GM19035 (cell line): ENCODE measurements around the gene IVNS1ABP.

ENCODE experiments used
- ATAC-seq: cut with Tn5 transposase; IDR thresholded peaks from one replicate; pipeline ENCODE4 v1.9.1; 2021; ENCODE audit not compliant: unreplicated experiment

IVNS1ABP gene

DNA sequence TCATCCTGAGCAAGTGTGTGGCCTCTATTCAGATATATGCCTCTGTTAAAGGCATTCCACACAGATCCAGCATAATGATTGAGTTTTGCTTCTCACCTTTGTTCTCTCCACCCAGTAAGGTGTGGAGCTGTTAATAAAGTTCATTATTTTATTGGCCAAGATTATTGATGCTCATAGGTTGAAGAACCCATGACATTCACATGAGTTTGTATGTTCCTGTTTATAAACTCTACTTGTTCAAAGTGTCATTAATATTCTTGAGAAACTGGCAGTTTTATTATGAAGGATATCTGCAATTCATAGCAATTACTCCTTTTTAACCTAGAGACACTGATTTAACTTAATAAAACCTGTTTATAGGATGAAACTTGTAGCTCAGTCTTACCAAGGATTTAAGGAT, 22.0 kb downstream of the IVNS1ABP start:
- ATAC-seq: no peak

DNA sequence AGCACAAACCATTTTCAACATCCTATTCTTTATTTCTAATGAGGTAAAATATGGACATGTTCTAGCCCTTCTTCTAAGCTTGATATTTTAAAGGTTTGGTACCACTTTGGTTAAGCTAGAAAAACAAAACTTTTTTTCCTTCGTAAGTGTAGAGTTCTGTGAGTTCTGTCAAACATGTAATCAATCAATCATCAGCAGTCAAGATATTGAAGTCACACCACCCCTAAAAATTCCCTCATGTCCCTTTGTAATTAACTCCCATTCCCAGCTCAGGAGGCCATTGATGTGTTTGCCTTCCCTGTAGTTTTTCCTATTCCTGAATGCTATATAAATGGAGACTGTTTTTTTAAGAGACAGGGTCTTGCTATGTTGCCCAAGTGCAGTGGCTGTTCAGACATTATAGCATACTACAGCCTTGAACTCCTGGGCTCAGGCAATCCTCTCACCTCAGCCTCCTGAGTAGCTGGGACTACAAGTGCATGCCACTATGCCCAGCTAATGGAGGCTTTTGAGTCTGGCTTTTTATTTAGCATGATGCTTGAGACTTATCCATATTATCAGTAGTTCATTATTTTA, 23.0 kb downstream of the IVNS1ABP start:
- ATAC-seq: no peak

DNA sequence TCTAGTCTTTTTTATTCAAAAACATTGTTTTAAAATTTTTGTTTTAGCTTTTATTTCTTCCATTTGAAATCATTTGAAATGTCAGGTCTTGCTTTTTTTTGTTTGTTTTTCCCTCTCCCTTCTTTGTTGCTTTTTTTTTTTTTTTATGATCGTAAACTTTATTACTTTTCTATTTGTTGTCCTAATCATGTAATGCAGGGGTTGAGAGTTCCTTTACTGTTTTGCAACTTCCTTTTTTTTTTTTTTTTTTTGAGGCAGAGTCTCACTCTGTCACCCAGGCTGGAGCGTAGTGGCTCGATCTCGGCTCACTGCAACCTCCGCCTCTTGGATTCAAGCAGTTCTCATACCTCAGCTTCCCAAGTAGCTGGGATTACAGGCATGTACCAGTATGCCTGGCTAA, 24.8 kb downstream of the IVNS1ABP start:
- no peak for ATAC-seq

DNA sequence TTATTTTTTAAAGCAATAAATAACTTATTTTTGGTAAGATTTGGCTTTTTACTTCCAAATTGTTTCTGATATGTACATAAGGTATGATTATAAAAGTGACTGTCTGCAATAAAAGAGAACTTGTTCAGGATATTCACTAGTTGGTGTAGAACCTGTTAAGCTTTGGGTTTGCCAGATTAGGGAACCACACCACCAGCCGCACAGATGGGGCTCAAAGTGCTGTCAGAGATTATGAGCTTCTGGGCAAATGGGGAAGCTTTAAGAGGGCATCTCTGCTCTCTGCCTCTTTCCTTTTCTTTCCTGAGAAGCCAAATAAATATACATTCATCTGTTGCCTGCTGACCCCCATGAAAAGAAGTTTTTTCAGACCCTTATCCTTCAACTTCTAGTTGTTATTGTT, 25.4 kb downstream of the IVNS1ABP start:
- no peak for ATAC-seq

DNA sequence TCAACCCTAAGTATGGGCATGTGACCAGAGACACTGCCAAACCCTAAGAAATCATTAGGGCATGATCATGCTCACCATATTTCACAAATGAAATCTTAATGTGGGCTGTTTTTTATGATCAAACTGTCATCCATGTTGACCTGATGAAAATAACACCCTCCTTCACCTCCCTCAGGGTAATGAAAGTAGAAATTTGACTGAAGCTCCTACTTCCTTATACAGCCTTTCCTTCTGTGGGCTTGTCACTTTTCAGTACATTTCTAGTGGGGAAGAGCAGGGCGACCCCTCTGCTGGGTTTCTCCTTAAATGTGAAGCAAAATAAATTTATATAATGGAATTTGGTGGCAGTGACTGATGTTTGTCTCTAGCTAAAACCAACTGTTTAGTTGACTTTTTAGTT, 25.9 kb downstream of the IVNS1ABP start:
- ATAC-seq: no peak

DNA sequence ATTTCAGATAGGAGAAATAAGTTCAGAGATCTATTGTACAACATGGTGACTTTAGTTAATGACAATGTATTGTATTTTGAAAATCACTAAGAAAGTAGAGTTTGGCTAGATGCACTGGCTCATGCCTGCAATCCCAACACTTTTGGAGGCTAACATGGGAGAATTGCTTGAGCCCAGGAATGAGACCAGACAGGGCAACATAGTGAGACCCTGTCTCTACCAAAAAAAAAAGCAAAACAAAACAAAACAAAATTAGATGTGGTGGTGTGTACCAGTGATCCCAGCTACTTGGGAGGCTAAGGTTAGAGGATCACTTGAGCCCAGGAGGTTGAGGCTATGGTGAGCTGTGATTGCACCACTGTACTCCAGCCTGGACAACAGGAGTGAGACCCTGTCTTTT, 27.2 kb downstream of the IVNS1ABP start:
- ATAC-seq: no peak

DNA sequence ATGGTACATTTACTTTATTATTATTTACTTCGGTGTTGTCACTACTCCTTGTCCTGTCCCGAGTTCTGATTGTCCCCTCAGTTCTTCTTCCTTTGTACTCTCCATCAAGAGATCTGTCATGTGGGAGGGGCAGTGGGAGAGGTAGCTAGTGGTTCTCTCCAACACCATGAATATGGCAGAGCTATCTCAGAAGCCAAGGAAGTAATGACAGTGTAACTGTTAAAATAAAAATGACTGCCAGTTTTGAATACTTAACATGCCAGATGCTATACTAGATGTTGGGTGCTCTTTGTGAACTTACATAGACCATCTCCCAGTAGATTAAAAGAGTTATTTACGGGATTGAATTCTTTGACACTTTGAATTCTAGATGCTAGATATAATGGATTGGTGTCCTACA, 28.6 kb downstream of the IVNS1ABP start:
- no peak for ATAC-seq

DNA sequence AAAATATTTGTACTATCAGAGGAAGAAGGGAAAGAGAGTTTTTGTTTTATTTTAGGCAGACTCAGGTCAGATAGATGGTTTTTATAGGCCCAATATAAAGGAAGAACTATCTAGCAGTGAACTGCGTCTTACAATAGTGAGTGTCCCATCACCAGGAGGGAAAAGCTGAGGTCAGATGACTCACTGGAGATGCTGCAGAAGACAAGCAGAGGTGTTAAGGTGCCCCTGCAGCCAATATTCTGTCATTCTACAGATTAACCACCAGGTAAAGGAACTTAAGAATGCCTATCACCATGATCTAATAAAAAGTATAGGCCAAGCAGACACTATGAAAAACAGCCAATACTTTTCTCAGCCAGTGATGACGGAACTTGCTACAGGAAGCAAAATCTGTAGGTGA, 29.6 kb downstream of the IVNS1ABP start:
- no peak for ATAC-seq

DNA sequence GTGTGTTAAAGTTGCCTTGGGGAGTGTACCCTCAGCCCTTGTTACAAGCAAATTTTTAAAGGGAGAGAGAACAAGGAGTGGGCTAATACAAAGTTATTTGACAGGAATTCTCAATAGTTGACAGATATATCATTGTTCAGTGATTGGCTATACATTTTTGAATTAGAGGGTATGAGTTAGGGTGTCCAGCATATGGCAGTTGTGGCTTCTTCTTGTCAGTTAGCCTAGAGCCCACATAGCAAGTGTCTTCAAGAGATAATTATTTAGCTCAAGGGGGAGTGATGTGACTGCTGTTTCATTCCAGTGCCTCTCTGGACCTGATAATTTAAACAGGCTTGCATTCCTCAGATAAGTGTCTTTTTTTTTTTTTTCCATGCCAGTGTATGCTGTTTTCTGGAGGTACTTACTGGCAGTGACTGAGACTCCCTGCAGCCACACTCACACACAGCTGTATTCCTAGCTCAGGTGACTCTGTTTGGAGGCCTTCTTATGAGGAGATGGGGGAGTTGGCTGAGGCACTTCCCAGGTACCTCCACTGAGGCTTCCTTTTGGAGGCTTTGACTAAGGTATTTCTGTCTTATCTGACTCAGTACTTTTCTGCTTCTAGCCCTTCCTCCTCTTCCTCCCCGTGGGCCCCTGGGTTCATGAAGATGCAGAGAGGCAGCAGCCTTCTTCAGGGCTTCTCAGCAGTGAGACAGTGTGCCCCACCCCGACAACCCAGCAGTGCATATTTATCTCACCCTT, 32.3 kb downstream of the IVNS1ABP start:
- no peak for ATAC-seq

DNA sequence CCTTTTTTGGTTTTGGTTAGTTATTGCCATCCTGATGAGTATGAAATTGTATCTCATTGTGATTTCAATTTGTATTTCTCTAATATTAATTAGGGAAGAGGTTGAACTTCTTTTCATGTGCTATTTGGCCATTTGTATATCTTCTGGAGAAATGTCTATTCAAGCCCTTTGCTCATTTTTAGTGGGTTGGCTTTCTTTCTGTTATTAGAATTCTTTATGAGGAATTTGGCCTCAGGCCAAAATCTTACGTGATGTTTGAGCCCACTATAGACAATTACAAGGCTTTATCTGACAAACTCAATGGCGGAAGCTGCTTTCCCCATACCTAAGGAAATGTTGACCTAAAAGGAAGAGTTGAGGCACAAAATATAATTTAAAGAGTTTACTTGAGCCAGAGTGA, 32.9 kb downstream of the IVNS1ABP start:
- ATAC-seq: no peak

DNA sequence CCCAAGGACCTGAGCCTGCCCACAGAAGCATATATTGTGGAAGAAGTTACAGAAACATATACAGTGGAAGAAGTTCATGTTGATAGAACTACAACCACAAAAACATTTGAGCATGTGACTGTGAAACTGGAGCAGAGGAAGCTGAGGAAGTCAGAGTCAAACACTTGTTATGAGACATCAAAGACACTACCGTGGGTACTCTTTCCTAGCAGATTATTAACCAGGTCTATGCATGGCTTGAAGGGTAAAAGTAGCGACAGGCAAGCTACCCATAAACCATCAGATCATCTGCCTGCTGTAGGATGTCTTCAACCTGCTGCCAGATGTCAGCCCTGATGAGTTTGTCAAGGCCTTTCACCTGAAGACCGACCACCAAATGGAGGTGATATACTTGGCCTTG, 35.8 kb downstream of the IVNS1ABP start:
- peak; percentile 73 for ATAC-seq

DNA sequence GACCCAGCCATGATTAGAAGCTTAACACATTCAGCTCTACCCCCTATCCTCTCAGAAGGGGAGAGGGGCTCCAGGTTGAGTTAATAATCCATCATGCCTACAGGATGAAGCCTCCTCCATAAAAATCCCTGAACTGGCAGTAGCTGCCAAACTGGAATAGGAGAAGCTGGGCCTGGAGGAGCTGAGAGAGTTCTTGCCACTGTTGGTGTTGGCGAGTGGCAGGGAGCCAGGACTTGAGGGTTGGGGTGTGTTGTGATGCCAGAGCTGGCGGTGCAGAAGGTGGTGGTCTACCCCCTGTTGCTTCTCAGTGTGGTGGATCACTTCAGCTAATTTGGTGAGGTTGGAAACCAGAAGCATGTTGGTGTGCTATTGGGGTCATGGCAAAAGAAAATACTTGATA, 36.5 kb downstream of the IVNS1ABP start:
- ATAC-seq: no peak

DNA sequence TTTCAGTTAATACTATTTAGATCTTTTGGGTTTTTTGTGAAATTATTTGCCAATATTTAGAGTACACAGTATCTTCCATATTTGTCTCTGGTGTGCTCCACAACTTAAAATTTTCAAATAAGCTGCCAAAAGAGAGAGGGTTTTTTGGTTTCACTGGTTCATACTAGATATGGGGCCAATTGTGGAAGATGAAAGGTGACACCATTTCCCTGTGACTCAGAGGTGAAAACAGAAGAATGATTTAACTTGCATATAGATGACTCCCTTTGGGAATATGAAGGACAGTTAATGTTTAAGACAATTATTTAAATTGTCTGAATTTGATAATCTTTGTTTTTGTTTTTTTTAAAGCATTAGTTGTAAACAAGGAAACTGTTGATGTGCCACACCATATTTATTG, 37.5 kb downstream of the IVNS1ABP start:
- ATAC-seq: no peak

DNA sequence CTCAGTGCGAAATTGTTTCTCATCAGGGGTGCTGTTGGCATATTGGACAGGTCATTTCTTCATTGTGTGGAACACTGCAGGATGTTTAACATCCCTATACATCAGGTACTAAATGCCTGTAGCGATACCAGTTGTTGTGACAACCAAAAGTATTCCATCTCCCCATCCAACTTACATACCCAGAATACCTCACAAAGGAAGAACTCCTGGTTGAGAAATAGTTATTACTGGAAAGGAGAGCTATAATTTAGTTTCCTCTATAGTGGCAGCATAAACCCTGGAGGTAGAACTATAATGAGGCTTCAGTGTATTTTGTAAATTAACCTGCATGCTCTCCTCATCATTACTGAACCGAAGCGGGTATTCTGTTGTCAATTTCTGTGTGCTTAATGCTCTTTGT, 45.1 kb downstream of the IVNS1ABP start:
- no peak for ATAC-seq

DNA sequence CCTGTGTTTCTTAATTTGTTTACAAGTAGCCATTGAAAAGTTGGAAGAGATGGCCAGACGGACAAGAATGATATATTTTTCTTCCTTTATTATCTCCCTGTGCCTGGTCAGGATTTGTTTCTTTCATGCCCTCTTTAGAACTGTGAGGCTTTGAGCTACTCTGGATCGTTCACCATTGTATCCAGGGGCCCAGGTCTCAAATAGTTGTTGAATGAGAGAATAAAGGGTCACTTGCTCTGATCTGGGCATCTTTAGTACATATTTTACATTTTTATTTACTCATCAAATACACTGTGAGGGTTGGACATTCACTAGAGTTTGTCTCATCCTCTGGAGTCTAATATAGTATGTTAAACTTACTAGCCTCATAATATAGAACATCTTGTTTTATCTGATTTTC, 48.7 kb downstream of the IVNS1ABP start:
- ATAC-seq: no peak

DNA sequence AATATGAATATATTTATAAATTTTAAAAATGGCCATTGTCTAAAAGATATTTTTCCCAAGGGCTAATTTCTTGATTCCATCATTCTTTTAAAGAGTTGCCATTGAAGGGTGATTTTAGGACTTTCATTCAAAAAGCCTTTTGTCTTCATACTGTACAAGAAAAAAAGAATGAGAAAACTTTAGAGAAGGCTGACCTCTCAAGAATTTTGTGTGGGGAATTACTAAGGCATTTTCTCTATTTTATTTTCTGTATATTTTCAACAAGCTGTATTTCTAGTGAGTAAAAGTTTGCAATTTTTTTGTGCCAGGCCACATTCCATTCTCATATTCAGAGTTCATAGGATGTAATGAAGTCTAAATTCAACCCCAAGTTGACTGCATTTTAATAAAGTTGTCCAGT, 49.3 kb downstream of the IVNS1ABP start:
- no peak for ATAC-seq

DNA sequence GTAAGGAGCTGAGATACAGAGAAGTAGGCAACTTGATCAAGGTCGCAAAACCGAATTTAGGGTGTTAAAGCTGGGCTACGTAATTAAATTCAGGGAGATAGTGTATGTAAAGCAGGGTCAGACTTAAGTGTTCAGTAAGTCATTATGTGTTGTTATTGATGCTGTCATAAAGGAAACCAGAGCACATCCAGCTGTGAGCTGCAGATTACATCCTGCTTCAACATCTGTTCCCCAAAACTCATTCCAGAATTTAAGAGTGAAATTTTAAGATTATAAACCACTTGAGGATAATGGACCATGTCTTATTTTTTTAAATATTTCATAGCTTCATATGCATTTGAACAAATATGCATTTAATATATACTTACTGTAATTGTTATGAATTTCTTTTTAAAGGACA, 49.7 kb downstream of the IVNS1ABP start:
- no peak for ATAC-seq

DNA sequence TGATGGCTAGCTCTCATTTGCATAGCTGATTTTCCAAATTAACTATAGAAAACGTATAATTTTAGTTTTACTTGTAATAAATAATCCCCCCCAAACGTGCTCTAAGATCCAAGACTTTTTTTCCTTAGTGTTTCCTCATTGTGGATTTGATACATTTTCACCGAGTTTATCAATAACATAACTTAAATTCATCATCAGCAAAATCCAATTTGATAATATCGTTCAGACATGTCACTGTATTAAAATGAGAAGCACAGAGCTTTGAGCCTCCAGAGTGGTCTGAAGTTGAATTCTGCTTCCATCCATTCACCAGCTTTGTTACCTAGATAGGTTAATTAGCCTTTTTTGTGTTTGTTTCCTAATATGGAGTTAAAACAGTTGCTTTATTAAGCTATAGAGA, 51.7 kb downstream of the IVNS1ABP start:
- no peak for ATAC-seq

DNA sequence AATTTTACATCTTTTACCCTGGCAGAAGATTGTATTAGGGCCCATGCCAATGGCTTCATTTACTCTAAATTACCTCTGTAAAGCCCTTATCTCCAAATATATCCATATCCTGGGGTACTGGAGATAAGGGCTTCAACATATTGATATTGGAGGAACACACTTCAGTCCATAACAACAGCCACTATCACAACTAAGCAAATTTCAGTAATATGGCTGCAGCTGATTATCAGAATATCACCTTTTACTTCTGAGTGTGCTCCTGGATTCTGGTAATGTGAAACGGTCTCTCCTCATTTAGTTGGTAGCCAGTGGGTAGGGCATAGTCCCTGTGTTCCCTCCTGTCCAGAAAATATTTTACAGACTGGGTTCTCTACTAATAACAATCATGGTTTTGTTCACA, 53.3 kb downstream of the IVNS1ABP start:
- ATAC-seq: no peak

DNA sequence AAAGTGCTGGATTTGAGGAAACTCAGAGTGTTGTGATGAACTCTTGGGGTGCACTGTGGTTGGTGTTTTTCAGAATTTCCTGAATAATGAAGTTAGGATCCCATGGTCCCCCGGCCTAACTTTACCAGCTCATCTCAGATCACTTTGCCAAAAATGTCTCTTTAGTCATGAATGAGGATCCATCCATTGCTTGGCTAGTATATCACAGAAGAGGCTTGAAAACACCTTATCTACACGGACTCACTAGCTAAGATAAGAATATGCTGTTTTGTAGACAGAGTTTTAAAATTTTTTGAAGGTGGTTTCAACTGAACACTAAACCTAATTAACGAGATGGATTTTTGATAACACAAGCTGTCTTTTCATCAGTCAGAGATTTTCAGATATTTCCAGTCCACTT, 53.8 kb downstream of the IVNS1ABP start:
- ATAC-seq: no peak

DNA sequence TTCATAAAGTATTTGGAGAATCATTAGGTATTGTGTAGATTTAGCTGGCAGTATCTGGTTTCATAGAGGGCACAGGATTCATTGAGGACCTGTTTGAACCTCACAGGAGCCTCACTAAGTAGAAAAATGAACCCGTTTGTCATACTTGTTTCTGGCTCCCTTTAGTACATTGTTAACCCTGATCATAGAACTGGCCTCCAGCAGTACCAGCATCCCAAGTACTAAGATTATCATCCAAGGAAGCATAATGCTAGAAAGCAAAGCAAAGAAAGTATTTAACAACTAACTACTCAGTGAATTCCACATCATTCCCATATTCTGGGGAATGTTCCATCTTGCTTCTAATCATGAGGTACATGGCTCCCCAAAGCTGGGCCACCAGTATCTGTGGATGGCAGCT, 54.9 kb downstream of the IVNS1ABP start:
- ATAC-seq: no peak

DNA sequence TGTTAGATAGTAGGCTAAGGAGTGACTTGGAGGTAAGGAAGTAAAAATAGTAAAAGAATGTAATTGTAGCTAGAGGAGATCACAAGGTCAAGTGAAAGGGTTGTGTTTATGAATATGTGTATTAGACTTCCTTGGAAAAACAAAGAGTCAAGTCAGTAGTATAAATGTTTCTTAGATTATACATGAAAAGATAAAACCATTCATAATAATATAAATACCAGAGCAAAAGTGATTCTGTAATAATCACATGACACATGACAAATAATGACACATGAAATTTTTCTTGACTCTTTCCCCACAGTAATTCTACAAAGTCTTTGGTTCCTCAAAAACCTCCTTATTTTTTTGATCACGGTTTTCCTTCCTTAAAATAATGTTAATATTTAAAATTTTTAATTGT, 56.4 kb downstream of the IVNS1ABP start:
- no peak for ATAC-seq

DNA sequence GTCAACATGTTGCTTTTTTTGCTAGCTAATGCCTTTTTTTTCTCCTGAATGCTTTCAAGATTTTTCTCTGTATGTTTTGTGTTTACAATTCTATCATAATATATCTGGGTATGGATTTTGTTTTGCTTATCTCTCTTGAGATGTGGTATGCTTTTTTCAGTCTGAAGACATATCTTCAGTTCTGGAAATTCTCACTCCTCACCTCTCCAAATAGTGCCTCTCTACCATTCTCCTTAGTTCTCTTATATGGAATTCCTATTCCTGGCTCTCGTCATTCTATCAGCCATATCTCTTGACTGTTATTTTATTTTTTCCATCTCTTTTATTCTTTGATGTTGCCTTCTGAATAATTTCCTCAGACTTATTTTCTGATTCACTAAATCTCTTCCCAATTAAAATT, 58.4 kb downstream of the IVNS1ABP start:
- no peak for ATAC-seq
